Measurements from ENCODE around the gene LRMDA. TPM values are rescaled to one million over a fixed set of nuclear protein-coding genes. Genes with fewer than 3 reads are reported as not detected.

The LRMDA gene
- total RNA-seq, 3 donors from 2014 or later (not counting 1 experiment from before 2014, with no cell fraction given): 1.4 to 2.4 (median 2.1) TPM

- 92% methylated on average over 11 of the region's 11 CpGs for WGBS (ENCODE audit: insufficient coverage)
- TF ChIP-seq, protein P1, sequence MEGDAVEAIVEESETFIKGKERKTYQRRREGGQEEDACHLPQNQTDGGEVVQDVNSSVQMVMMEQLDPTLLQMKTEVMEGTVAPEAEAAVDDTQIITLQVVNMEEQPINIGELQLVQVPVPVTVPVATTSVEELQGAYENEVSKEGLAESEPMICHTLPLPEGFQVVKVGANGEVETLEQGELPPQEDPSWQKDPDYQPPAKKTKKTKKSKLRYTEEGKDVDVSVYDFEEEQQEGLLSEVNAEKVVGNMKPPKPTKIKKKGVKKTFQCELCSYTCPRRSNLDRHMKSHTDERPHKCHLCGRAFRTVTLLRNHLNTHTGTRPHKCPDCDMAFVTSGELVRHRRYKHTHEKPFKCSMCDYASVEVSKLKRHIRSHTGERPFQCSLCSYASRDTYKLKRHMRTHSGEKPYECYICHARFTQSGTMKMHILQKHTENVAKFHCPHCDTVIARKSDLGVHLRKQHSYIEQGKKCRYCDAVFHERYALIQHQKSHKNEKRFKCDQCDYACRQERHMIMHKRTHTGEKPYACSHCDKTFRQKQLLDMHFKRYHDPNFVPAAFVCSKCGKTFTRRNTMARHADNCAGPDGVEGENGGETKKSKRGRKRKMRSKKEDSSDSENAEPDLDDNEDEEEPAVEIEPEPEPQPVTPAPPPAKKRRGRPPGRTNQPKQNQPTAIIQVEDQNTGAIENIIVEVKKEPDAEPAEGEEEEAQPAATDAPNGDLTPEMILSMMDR (IDR thresholded peaks at IDR 0.05): no peak
- Mint-ChIP-seq H3K4me3 (no peak overlapping the region), H3K36me3 (no peaks in the 10 kb centered on the region), H3K9me3 (no peaks in the 10 kb centered on the region), H3K4me1 (no peaks in the 10 kb centered on the region), H3K27me3 (ENCODE audit: low read depth in 2 of 2) (no peaks in the 10 kb centered on the region), H3K27ac (no peak overlapping the region)
- H3K9me3 ChIP-seq (ENCODE audit: control insufficient read depth, insufficient read depth, low read length): no peaks in the 10 kb centered on the region
- DNase-seq: no peak
- no peak for ATAC-seq
- H3K36me3 ChIP-seq (ENCODE audit: control insufficient read depth, insufficient read depth, low read length): no peaks in the 10 kb centered on the region
- no peak overlapping the region for H3K27ac ChIP-seq (ENCODE audit: low read length)
- H3K4me3 ChIP-seq (ENCODE audit: low read length): no peak overlapping the region
- no peaks in the 10 kb centered on the region for H3K4me1 ChIP-seq (ENCODE audit: control insufficient read depth, insufficient read depth, low read length)
- H3K27me3 ChIP-seq (ENCODE audit: control insufficient read depth, insufficient read depth, low read length): no peaks in the 10 kb centered on the region
- intact Hi-C loops (cut with micrococcal nuclease): no loop called here
Measured at GRCh38 chr10:75682649-75683557, 251.5 kb downstream of the LRMDA start.

- no peak overlapping the region for H3K27ac Mint-ChIP-seq
- H3K36me3 ChIP-seq (ENCODE audit: control insufficient read depth, insufficient read depth, low read length): no peaks in the 10 kb centered on the region
- no peaks in the 10 kb centered on the region for H3K27me3 ChIP-seq (ENCODE audit: control insufficient read depth, insufficient read depth, low read length)
- DNase-seq (no peak), ATAC-seq (no peak)
- no peak overlapping the region for H3K4me3 Mint-ChIP-seq
- H3K27me3 Mint-ChIP-seq (ENCODE audit: low read depth in 2 of 2): no peaks in the 10 kb centered on the region
- no peaks in the 10 kb centered on the region for H3K36me3 Mint-ChIP-seq
- no peaks in the 10 kb centered on the region for H3K9me3 ChIP-seq (ENCODE audit: control insufficient read depth, insufficient read depth, low read length)
- H3K4me1 Mint-ChIP-seq: no peaks in the 10 kb centered on the region
- TF ChIP-seq, protein P1 (IDR thresholded peaks at IDR 0.05): no peak
- H3K27ac ChIP-seq (ENCODE audit: low read length): no peak overlapping the region
- no peak overlapping the region for H3K4me3 ChIP-seq (ENCODE audit: low read length)
- no CpG with 5 or more reads among the region's 1 CpG for WGBS (ENCODE audit: insufficient coverage)
- intact Hi-C loops (cut with micrococcal nuclease): no loop called here
- H3K9me3 Mint-ChIP-seq: no peaks in the 10 kb centered on the region
- no peaks in the 10 kb centered on the region for H3K4me1 ChIP-seq (ENCODE audit: control insufficient read depth, insufficient read depth, low read length)
Measured at GRCh38 chr10:75685187-75685586, 253.8 kb downstream of the LRMDA start.

- no peak overlapping the region for H3K4me3 Mint-ChIP-seq
- H3K4me1 Mint-ChIP-seq: no peaks in the 10 kb centered on the region
- no peak for ATAC-seq
- H3K36me3 Mint-ChIP-seq: no peaks in the 10 kb centered on the region
- no peaks in the 10 kb centered on the region for H3K9me3 Mint-ChIP-seq
- TF ChIP-seq, protein P1 (IDR thresholded peaks at IDR 0.05): no peak
- H3K27me3 Mint-ChIP-seq (ENCODE audit: low read depth in 2 of 2): no peaks in the 10 kb centered on the region
- Histone ChIP-seq H3K27ac (ENCODE audit: low read length) (no peak overlapping the region), H3K27me3 (ENCODE audit: control insufficient read depth, insufficient read depth, low read length) (no peaks in the 10 kb centered on the region), H3K4me1 (ENCODE audit: control insufficient read depth, insufficient read depth, low read length) (no peaks in the 10 kb centered on the region), H3K4me3 (ENCODE audit: low read length) (no peak overlapping the region), H3K36me3 (ENCODE audit: control insufficient read depth, insufficient read depth, low read length) (no peaks in the 10 kb centered on the region), H3K9me3 (ENCODE audit: control insufficient read depth, insufficient read depth, low read length) (no peaks in the 10 kb centered on the region)
- no peak overlapping the region for H3K27ac Mint-ChIP-seq
- 80% methylated on average over 1 of the region's 5 CpGs for whole genome bisulfite sequencing (ENCODE audit: insufficient coverage)
- intact Hi-C loops (cut with micrococcal nuclease): no loop called here
- no peak for DNase-seq
Measured at GRCh38 chr10:75688506-75689300, 257.3 kb downstream of the LRMDA start.

Measured in natural killer cell (primary cell).